Measurements from ENCODE around the gene ENDOD1.

ENDOD1 gene

DNA sequence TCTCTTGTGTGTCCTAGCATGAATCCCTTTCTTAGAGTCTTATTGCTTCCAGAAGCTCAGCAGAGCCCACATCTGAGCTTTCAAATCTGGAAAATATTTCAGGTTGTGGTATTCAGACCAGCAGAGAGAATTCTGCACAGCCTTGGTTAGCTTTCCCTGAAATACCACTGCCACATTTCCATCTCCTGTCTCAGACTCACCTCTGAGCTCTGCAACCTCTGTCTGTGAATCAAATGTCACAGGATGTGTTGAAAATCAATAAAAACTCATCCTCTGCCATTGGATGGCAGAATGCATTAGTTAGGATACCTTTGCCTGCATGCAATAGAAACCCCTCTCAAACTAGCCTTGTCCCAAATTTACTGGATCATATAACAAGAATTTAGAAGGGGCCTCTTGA is 47.7 kb downstream of the ENDOD1 start:
- ChIA-PET CTCF (interaction anchor here (0.9 to 20.7 kb wide), 9 partner anchors 8 to 67 kb away, joined by 3 to 275 read pairs (median 5); partner anchors contain the start of genes ENDOD1 and SRSF8), POLR2A (no interaction called here)
- Histone ChIP-seq H3K4me1 (ENCODE audit: control extremely low read depth in 1 of 4, control insufficient read depth in 4 of 4, insufficient read depth in 4 of 4, low read length in 3 of 4) (no peaks in the 10 kb centered on the region), H3K27me3 (replicated peaks in 2 of 5; ENCODE audit: control insufficient read depth in 4 of 5, insufficient read depth in 5 of 5, low read length in 4 of 5) (no peaks in the 10 kb centered on the region), H3K9me3 (ENCODE audit: control extremely low read depth in 1 of 5, control insufficient read depth in 4 of 5, insufficient read depth in 2 of 5, low read depth in 1 of 5, low read length in 4 of 5) (no peaks in the 10 kb centered on the region), H3K4me3 (ENCODE audit: control insufficient read depth in 1 of 7, extremely low read depth in 1 of 7, insufficient read depth in 4 of 7, low read depth in 2 of 7, low read length in 6 of 7) (no peak overlapping the region), H3K27ac (ENCODE audit: insufficient read depth in 1 of 2, low read depth in 1 of 2, low read length in 2 of 2, poor library complexity in 1 of 2, severe bottlenecking in 2 of 2) (no peak overlapping the region), H3K36me3 (ENCODE audit: control insufficient read depth in 4 of 4, insufficient read depth in 4 of 4, low read length in 3 of 4) (no peaks in the 10 kb centered on the region)
- DNase-seq: no peak

DNA sequence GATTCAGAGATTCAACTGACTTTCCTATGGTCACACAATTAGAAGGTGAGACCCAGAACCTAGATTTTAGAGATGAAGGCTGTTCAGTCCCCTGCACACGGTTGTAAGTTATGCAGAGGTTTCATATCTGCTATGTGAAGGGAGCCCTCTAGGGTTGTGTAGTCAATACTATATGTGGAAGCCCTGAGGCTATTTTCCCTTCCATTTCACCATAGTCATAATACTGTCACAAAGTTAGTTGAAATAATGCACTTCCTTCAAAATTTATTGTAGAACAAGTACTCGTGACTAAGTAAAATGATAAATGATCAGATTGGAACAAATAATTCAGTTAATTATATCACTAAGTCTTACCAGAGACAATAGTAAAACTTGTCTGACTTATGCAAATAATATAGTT is 48.8 kb downstream of the ENDOD1 start:
- Histone ChIP-seq H3K4me1 (ENCODE audit: control extremely low read depth in 1 of 4, control insufficient read depth in 4 of 4, insufficient read depth in 4 of 4, low read length in 3 of 4) (no peaks in the 10 kb centered on the region), H3K36me3 (ENCODE audit: control insufficient read depth in 4 of 4, insufficient read depth in 4 of 4, low read length in 3 of 4) (no peaks in the 10 kb centered on the region), H3K27ac (ENCODE audit: insufficient read depth in 1 of 2, low read depth in 1 of 2, low read length in 2 of 2, poor library complexity in 1 of 2, severe bottlenecking in 2 of 2) (no peak overlapping the region), H3K9me3 (ENCODE audit: control extremely low read depth in 1 of 5, control insufficient read depth in 4 of 5, insufficient read depth in 2 of 5, low read depth in 1 of 5, low read length in 4 of 5) (no peaks in the 10 kb centered on the region), H3K4me3 (ENCODE audit: control insufficient read depth in 1 of 7, extremely low read depth in 1 of 7, insufficient read depth in 4 of 7, low read depth in 2 of 7, low read length in 6 of 7) (no peak overlapping the region), H3K27me3 (replicated peaks in 2 of 5; ENCODE audit: control insufficient read depth in 4 of 5, insufficient read depth in 5 of 5, low read length in 4 of 5) (no peaks in the 10 kb centered on the region)
- WGBS (ENCODE audit: insufficient coverage): no CpG with 5 or more reads among the region's 2 CpGs
- POLR2A ChIA-PET: no interaction called here
- DNase-seq: peak in 2 of 3 donors; percentile 36 to 46
- CTCF ChIA-PET: interaction anchor here (1.0 to 20.7 kb wide), 6 partner anchors 10 to 68 kb away, joined by 3 to 275 read pairs (median 5); partner anchors contain the start of genes ENDOD1 and SRSF8

DNA sequence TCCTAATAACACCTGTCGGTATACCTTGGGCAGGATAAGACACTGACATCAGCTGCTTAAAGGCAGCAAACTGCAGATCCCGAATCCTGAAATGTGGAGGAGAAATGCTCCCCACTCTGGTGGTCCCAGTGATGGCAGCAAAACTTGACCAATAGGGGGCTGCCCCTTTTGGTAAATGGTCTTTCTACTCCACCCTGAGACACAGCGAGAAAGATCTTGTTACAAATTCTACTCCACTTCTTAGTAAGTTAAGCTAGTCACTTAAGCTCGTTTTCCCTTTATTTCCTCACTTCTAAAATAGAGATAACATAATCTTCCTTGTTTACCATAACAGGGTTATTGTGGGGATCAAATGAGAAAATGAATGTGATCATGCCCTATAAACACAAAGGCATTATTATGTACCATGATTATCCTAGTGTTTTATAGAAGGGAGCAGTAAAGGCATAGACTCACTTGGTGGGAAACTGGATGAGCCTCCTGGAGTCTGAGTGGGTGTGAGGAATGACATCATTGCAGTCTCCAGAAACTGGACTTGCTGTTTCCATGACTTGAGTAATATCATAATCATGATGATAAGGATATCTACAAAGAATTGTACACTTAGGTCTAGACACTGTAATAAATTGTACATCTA is 50.9 kb downstream of the ENDOD1 start:
- no peak overlapping the region for H3K4me3 ChIP-seq (ENCODE audit: control insufficient read depth in 1 of 7, extremely low read depth in 1 of 7, insufficient read depth in 4 of 7, low read depth in 2 of 7, low read length in 6 of 7)
- H3K27ac ChIP-seq (ENCODE audit: insufficient read depth in 1 of 2, low read depth in 1 of 2, low read length in 2 of 2, poor library complexity in 1 of 2, severe bottlenecking in 2 of 2): no peak overlapping the region
- no peaks in the 10 kb centered on the region for H3K36me3 ChIP-seq (ENCODE audit: control insufficient read depth in 4 of 4, insufficient read depth in 4 of 4, low read length in 3 of 4)
- peaks cover 0 to 7% (median 0%) of the 10 kb centered on the region in 4 experiments for H3K4me1 ChIP-seq (ENCODE audit: control extremely low read depth in 1 of 4, control insufficient read depth in 4 of 4, insufficient read depth in 4 of 4, low read length in 3 of 4)
- DNase-seq: no peak
- H3K9me3 ChIP-seq (ENCODE audit: control extremely low read depth in 1 of 5, control insufficient read depth in 4 of 5, insufficient read depth in 2 of 5, low read depth in 1 of 5, low read length in 4 of 5): no peaks in the 10 kb centered on the region
- ChIA-PET POLR2A (no interaction called here), CTCF (interaction anchor here (0.7 to 20.7 kb wide), 9 partner anchors 8 to 70 kb away, joined by 3 to 275 read pairs (median 3); partner anchors contain the start of genes ENDOD1 and SRSF8)
- WGBS (ENCODE audit: insufficient coverage): 97% methylated on average over 3 of the region's 4 CpGs
- H3K27me3 ChIP-seq (replicated peaks in 2 of 5; ENCODE audit: control insufficient read depth in 4 of 5, insufficient read depth in 5 of 5, low read length in 4 of 5): no peaks in the 10 kb centered on the region

DNA sequence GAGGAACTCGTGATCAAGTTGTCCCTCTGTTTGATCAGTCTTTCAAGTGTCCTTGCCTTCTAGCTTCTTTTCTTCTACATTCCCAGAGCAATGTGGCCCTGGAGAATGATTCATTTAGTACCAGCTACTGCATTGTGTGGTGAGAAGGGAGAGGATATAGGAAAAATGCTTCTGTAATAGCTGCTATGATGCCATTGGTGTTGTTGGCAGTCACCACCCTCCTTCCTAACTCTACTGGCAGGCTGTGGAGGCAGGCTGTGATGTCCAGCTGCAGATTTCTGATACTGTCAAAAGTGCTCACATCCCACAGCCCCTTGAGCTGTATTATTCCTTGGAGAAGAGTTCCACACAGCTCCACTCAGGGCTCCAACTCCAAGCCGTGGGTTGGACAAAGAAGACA is 52.8 kb downstream of the ENDOD1 start:
- H3K27me3 ChIP-seq (replicated peaks in 2 of 5; ENCODE audit: control insufficient read depth in 4 of 5, insufficient read depth in 5 of 5, low read length in 4 of 5): no peaks in the 10 kb centered on the region
- ChIA-PET POLR2A (no interaction called here), CTCF (interaction anchor here (1.1 to 20.7 kb wide), 6 partner anchors 10 to 519 kb away, joined by 3 to 275 read pairs (median 4); partner anchors contain the start of genes ENDOD1 and SRSF8)
- no peaks in the 10 kb centered on the region for H3K36me3 ChIP-seq (ENCODE audit: control insufficient read depth in 4 of 4, insufficient read depth in 4 of 4, low read length in 3 of 4)
- no peaks in the 10 kb centered on the region for H3K9me3 ChIP-seq (ENCODE audit: control extremely low read depth in 1 of 5, control insufficient read depth in 4 of 5, insufficient read depth in 2 of 5, low read depth in 1 of 5, low read length in 4 of 5)
- no peak overlapping the region for H3K4me3 ChIP-seq (ENCODE audit: control insufficient read depth in 1 of 7, extremely low read depth in 1 of 7, insufficient read depth in 4 of 7, low read depth in 2 of 7, low read length in 6 of 7)
- no peak overlapping the region for H3K27ac ChIP-seq (ENCODE audit: insufficient read depth in 1 of 2, low read depth in 1 of 2, low read length in 2 of 2, poor library complexity in 1 of 2, severe bottlenecking in 2 of 2)
- DNase-seq: no peak
- WGBS (ENCODE audit: insufficient coverage): 71% methylated on average over 1 of the region's 2 CpGs
- peaks cover 0 to 17% (median 10%) of the 10 kb centered on the region in 4 experiments for H3K4me1 ChIP-seq (ENCODE audit: control extremely low read depth in 1 of 4, control insufficient read depth in 4 of 4, insufficient read depth in 4 of 4, low read length in 3 of 4)

DNA sequence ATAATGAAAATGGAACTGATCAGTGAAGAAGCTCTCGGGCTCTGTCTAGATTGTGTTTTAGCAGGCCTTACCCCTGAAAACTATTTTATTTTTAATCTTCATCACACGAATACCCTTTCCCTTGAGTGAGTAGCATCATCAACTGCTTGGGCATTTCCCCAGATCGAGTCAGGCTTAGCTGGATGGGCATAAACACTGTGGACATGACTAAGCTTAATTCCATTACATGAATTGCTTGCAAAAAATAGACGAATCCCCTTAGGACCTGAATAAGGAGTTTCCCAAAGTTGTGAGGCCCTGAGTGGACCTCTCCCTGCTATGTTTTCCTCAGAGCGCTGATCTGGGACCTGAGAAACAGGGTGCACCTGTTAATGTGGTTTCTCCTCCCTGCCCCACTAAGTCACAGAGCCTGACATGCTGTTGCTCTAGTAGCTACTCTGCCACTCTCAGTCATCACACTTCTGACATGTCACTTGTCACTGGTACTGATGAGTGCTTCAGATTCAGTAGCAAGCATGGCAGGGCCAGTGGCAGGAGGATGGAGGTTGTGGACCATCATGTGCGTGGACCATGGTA is 53.5 kb downstream of the ENDOD1 start:
- ChIA-PET CTCF (interaction anchor here (0.7 to 20.7 kb wide), 6 partner anchors 9 to 73 kb away, joined by 3 to 275 read pairs (median 4); partner anchors contain the start of genes ENDOD1 and SRSF8), POLR2A (no interaction called here)
- Histone ChIP-seq H3K36me3 (ENCODE audit: control insufficient read depth in 4 of 4, insufficient read depth in 4 of 4, low read length in 3 of 4) (no peaks in the 10 kb centered on the region), H3K27me3 (replicated peaks in 2 of 5; ENCODE audit: control insufficient read depth in 4 of 5, insufficient read depth in 5 of 5, low read length in 4 of 5) (no peaks in the 10 kb centered on the region), H3K27ac (ENCODE audit: insufficient read depth in 1 of 2, low read depth in 1 of 2, low read length in 2 of 2, poor library complexity in 1 of 2, severe bottlenecking in 2 of 2) (no peak overlapping the region), H3K4me3 (ENCODE audit: control insufficient read depth in 1 of 7, extremely low read depth in 1 of 7, insufficient read depth in 4 of 7, low read depth in 2 of 7, low read length in 6 of 7) (no peak overlapping the region), H3K9me3 (ENCODE audit: control extremely low read depth in 1 of 5, control insufficient read depth in 4 of 5, insufficient read depth in 2 of 5, low read depth in 1 of 5, low read length in 4 of 5) (no peaks in the 10 kb centered on the region), H3K4me1 (ENCODE audit: control extremely low read depth in 1 of 4, control insufficient read depth in 4 of 4, insufficient read depth in 4 of 4, low read length in 3 of 4) (peaks cover 8 to 24% (median 18%) of the 10 kb centered on the region in 4 experiments)
- WGBS (ENCODE audit: insufficient coverage): 89% methylated on average over 6 of the region's 6 CpGs
- no peak for DNase-seq

DNA sequence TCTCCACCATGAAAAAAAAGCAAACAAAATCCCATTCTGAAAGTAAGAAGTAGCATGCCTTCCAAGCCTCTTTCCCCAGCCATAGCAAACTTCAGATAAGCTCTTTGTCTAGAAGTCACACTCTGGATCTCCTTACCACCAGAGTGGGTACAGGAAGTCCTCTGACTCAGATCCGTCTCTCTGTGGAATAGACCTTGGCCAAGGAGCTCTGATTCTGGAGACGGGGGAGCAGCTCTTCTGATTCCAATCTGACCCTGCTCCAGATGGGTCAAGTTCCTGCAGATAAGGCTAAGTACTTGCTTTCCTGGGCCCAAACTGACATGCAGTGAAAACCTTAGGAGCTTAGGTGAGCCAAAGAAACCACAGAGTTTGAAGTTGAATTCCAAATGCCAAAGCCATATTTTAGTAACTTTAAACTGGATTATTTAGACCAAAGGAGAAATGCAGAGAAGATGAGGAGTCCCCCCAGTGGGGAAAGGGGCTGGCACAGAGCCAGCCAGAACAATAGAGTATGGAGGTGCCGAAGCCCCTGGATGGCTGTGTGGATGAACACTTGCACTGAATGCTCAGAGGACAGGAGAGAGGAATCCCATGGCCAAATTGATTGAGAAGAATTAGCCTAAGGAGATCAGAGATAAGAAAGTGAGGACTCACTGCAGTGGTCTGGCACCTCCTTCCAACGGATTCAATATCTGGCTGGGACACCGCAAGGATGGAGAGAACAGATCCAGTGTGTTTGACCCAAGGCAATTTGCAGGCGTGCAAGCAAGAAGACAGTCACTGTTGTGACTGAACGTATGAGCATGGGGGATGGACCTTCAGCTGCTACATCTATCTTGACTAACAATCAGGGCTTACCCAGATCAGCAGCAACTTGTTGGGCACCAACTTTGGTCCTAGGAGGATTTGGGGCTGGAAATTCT is 54.9 kb downstream of the ENDOD1 start:
- Histone ChIP-seq H3K9me3 (ENCODE audit: control extremely low read depth in 1 of 5, control insufficient read depth in 4 of 5, insufficient read depth in 2 of 5, low read depth in 1 of 5, low read length in 4 of 5) (no peaks in the 10 kb centered on the region), H3K36me3 (ENCODE audit: control insufficient read depth in 4 of 4, insufficient read depth in 4 of 4, low read length in 3 of 4) (no peaks in the 10 kb centered on the region), H3K27me3 (replicated peaks in 2 of 5; ENCODE audit: control insufficient read depth in 4 of 5, insufficient read depth in 5 of 5, low read length in 4 of 5) (no peaks in the 10 kb centered on the region), H3K4me1 (ENCODE audit: control extremely low read depth in 1 of 4, control insufficient read depth in 4 of 4, insufficient read depth in 4 of 4, low read length in 3 of 4) (peaks cover 11 to 37% (median 25%) of the 10 kb centered on the region in 4 experiments), H3K27ac (ENCODE audit: insufficient read depth in 1 of 2, low read depth in 1 of 2, low read length in 2 of 2, poor library complexity in 1 of 2, severe bottlenecking in 2 of 2) (no peak overlapping the region), H3K4me3 (ENCODE audit: control insufficient read depth in 1 of 7, extremely low read depth in 1 of 7, insufficient read depth in 4 of 7, low read depth in 2 of 7, low read length in 6 of 7) (no peak overlapping the region)
- 87% methylated on average over 5 of the region's 7 CpGs for WGBS (ENCODE audit: insufficient coverage)
- CTCF ChIA-PET: interaction anchor here (2.0 to 20.7 kb wide), 2 partner anchors 35 to 74 kb away, joined by 8 to 275 read pairs; partner anchors contain the start of gene SRSF8
- DNase-seq: peak in 1 of 3 donors; percentile 49
- POLR2A ChIA-PET: no interaction called here
